ENCODE results near the gene SCN4A. TPM values are rescaled to one million over a fixed set of nuclear protein-coding genes. Genes with fewer than 3 reads are reported as not detected.

The SCN4A gene
- total RNA-seq, 4 donors from 2014 or later: 0.80 to 1.5 (median 0.81) TPM

DNA sequence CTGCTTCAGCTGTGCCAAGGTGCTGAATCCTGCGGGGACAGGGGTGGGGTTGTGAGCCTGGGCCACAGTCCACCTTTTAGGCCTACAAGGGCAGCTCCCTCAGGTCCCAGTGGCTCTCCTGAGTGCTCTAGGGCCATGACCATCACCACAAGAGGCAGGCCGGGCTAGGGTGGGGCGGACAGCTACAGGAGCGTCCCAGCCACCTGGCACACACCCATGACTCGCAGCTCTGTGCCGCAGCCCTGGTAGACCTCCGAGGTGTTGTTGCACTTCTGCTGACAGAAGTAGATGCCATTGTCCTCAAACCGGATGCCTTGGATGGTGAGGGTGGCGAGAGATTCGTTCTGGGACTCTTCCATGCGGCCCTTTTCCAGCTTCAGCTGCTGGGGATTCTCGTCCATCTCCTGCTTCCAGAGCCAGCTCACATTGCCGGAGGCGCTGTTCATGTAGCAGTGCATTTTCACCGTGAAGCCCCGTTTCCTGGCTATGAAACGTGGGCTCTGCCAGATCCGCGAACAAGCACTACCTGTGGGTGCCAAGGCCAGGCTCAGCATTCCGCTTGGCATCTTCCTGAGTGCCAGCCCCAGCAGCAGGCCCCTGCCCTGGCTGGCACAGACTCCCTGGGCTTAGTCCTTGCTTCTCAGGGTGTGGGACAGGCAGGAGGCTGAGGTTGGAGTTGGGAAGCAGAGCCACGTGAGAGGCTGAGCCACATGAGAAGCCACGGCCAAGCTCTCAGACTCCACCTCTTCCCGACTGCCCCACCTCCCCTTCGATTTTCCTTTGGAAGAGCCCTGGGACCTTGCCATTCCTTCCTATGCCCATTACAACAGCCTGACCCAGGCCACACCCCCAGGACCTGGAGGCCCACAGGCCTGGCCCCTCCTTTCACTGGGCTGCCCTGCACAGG is 42.6 kb downstream of the SCN4A start:
- DNase-seq (ENCODE audit: low spot score in 2 of 2): peak in 1 of 2 donors; percentile 34
- TF ChIP-seq POLR2A (IDR thresholded peaks at IDR 0.05): no peak
- TF ChIP-seq, protein P1, sequence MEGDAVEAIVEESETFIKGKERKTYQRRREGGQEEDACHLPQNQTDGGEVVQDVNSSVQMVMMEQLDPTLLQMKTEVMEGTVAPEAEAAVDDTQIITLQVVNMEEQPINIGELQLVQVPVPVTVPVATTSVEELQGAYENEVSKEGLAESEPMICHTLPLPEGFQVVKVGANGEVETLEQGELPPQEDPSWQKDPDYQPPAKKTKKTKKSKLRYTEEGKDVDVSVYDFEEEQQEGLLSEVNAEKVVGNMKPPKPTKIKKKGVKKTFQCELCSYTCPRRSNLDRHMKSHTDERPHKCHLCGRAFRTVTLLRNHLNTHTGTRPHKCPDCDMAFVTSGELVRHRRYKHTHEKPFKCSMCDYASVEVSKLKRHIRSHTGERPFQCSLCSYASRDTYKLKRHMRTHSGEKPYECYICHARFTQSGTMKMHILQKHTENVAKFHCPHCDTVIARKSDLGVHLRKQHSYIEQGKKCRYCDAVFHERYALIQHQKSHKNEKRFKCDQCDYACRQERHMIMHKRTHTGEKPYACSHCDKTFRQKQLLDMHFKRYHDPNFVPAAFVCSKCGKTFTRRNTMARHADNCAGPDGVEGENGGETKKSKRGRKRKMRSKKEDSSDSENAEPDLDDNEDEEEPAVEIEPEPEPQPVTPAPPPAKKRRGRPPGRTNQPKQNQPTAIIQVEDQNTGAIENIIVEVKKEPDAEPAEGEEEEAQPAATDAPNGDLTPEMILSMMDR (IDR thresholded peaks at IDR 0.05): no peak
- intact Hi-C loops (cut with DNase I; ENCODE audit: low total_unique reads): no loop called here
- H3K4me3 ChIP-seq (ENCODE audit: low read depth, poor library complexity, severe bottlenecking): no peak overlapping the region
- WGBS, 2 donors: 38 to 39% methylated on average over 16 to 23 of the region's 24 CpGs

DNA sequence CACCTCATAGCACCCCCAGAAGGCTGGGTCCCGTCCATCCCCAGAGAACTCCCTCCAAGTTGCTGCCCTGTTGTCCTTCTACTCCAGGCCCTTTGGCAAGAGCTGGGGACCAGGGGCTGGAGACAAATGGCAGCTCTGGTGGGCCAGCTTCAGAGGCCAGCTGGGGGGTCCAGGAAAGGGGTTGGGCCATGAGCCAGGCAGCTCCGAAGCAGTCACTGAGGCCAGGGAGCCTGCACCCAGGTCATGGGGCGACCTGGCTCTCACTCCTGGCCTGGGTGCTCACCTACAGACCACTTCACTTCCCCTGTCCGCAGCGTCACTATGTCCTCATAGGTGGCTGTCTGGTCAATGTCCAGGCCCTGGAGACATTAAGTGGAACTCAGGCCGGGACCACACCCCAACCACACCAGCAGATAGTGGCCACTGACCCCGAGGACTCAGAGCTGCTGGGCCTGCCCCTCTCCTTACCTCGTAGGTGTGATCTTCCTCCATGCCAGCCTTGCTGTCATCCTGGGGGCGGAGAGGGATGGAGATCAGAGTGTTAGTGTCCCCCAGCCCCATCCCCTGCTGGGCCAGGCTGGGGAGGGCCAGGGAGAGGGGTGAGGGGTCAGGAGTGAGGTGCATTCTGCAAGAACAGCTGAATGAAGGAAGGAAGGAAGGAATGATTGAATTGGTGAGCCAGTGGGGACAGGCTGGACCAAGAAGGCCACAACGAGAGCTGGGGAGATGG is 43.6 kb downstream of the SCN4A start:
- no peak overlapping the region for H3K4me3 ChIP-seq (ENCODE audit: low read depth, poor library complexity, severe bottlenecking)
- intact Hi-C loops (cut with DNase I; ENCODE audit: low total_unique reads): no loop called here
- DNase-seq (ENCODE audit: low spot score in 2 of 2): no peak
- TF ChIP-seq POLR2A (IDR thresholded peaks at IDR 0.05): no peak
- TF ChIP-seq, protein P1 (IDR thresholded peaks at IDR 0.05): no peak
- WGBS, 2 donors: 91 to 97% methylated on average over 10 of the region's 10 CpGs

DNA sequence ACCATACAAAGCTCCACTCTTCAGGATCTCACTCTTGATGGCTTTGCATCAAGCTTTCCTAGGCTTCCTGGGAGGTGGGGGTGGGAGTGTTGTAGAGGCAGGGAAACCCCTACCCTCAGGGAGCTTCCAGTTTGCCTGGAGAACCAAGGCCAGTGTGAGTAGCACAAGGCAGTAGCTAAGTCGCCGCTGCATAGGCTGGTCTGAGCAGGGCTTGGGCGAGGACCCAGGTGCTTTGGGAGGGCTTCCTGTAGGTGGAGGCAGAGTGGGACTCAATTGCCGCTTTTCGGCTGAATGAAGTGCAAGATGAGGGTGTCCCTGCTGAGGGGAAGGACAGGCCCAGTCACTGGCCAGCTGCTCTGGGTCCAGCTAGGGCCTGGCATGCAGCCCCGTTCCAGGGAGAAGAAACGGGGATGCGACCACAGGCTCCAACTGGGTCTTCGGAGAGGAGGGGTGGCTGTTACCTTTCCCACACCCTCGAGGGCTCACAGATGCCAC is 44.5 kb downstream of the SCN4A start:
- intact Hi-C loops (cut with DNase I; ENCODE audit: low total_unique reads): no loop called here
- H3K4me3 ChIP-seq (ENCODE audit: low read depth, poor library complexity, severe bottlenecking): no peak overlapping the region
- WGBS, 2 donors: 92 to 96% methylated on average over 10 of the region's 10 CpGs
- no peak for DNase-seq (ENCODE audit: low spot score in 2 of 2)
- TF ChIP-seq, protein P1 (IDR thresholded peaks at IDR 0.05): no peak
- no peak for TF ChIP-seq POLR2A (IDR thresholded peaks at IDR 0.05)

DNA sequence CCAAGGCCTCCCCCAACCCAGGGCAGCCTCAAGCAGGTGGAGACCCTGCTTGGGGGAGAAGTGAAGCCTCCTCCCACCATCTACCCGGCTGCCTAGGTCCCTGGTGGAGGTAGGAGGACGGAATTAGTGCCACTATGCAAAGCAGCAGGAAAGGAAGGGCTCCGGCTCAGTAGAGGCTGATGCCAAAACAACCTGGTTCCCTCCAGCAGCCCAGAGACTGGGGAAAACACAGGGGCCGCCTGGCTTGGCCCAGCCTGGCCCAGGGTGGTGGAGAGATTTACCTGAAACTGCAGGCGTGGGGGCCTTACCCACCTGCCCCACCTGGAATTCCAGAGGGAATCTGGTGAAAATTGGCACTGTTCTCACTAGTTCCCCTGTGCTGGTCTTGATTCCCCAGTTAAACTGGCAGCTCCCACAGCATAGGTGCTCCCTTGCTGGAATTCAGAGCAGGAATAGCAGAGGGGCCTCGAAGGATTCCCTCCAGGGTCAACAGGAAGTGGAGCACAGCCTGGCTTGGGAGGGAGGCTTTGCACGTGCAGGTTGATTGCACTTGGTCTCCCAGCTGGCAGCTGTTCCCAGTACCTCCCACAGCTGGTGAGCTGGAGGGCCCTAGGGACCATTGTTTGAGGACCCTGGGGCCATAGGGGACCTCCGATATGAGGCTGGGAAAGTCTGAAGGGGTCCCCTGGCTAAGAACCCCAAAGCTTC is 45.1 kb downstream of the SCN4A start:
- no peak overlapping the region for H3K4me3 ChIP-seq (ENCODE audit: low read depth, poor library complexity, severe bottlenecking)
- TF ChIP-seq, protein P1 (IDR thresholded peaks at IDR 0.05): no peak
- no peak for TF ChIP-seq POLR2A (IDR thresholded peaks at IDR 0.05)
- WGBS, 2 donors: 74% methylated on average over 8 of the region's 8 CpGs
- DNase-seq (ENCODE audit: low spot score in 2 of 2): no peak
- intact Hi-C loops (cut with DNase I; ENCODE audit: low total_unique reads): no loop called here

DNA sequence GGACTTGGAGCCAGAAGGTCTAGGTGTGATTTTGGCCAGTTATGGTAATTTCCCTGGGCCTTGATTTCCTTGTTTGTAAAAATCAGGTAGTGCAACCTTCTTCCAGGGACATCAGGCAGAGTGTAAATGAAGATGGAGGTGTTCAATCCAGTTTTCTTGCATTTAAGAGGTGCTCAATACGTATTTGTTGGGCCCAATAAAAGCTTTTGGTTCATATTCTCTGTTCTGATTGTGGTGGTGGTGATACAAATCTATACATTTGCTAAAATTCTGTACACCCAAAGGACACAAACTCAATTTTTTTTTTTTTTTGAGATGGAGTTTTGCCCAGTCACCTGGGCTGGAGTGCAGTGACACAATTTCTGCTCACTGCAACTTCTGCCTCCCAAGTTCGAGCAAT is 46.6 kb downstream of the SCN4A start:
- intact Hi-C loops (cut with DNase I; ENCODE audit: low total_unique reads): no loop called here
- DNase-seq (ENCODE audit: low spot score in 2 of 2): no peak
- H3K4me3 ChIP-seq (ENCODE audit: low read depth, poor library complexity, severe bottlenecking): no peak overlapping the region
- WGBS, 2 donors: 98% methylated on average over 2 of the region's 2 CpGs
- TF ChIP-seq, protein P1 (IDR thresholded peaks at IDR 0.05): no peak
- no peak for TF ChIP-seq POLR2A (IDR thresholded peaks at IDR 0.05)
